Amygdala (tissue), 56 donors: ENCODE results near the gene NBPF26.
"Not testable (repeated sequence)": the region's sequence is repeated elsewhere in the genome, so short reads cannot be mapped to it uniquely, and the experiment has no call there.

Source experiments
- DNase-seq, 56 donors: peaks; one replicate each; lab custom pipeline; 2025; lab: John Stamatoyannopoulos, UW

The NBPF26 gene

GRCh38 chr1:120850537-120851421 lies 127.0 kb downstream of the NBPF26 start:
- DNase-seq: peak in 40 of 56 donors; percentile 5 to 89 (median 68)

- DNase-seq: not testable (repeated sequence)
Measured at GRCh38 chr1:120858144-120858543, 134.4 kb downstream of the NBPF26 start.

GRCh38 chr1:120859615-120860234 lies 136.0 kb downstream of the NBPF26 start:
- DNase-seq: not testable (repeated sequence)

DNA sequence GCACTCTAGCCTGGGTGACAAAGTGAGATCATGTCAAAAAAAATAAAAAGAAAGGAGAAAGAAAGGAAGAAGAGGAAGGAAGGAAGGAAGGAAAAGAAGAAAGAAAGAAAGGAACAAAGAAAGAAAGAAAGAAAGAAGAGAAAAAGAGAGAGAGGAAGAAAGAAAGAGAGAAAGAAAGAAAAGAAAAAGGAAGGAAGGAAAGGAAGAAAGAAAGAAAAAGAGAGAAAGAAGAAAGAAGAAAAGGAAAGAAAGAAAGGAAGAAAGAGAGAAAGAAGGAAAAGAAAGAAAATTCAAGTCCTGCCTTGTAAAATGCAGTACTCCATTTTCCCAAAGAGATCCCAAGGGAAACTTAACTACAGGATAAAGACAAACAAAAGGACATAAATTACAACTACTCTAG lies 154.5 kb downstream of the NBPF26 start:
- DNase-seq: not testable (repeated sequence)

- not testable (repeated sequence) for DNase-seq
Measured at GRCh38 chr1:120880056-120880455, 156.3 kb downstream of the NBPF26 start.

DNA sequence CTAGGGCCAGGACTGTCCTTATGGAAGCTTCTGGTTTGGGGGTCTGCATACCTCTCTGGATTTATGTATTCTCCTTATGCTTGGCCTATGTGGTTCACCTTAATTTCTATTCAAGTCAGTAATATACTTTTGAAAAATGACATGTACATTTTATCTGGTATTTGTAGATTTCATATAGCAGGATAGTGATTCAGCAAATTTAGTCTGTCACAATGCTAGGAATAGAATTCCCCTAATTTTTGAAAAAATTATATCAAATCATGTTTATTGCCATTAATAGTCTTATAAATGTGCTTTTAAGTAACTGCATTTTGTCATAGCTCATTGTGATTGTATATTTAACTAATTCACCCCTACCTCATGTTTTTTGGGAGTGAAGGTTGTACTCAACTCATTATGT lies 158.2 kb downstream of the NBPF26 start:
- not testable (repeated sequence) for DNase-seq
